Ascending aorta (tissue), 2 donors: ENCODE measurements around the gene MSANTD3. TPM values are rescaled to one million over a fixed set of nuclear protein-coding genes. Genes with fewer than 3 reads are reported as not detected.

Source experiments
- DNase-seq, 2 donors: peaks; one replicate each; pipeline ENCODE4 v3.0.0-alpha.2; 2019; ENCODE audit warnings: low spot score in 2 of 2
- H3K27ac ChIP-seq, 2 donors: fragments of 200-600 bp; sonication (generic); one replicate each; pipeline ENCODE4 v1.5.1; 2016 to 2017; ENCODE audit warnings: mild to moderate bottlenecking in 1 of 2
- H3K27me3 ChIP-seq: fragments of 200-600 bp; sonication (generic); one replicate; pipeline ENCODE4 v1.5.1; 2017
- H3K36me3 ChIP-seq, 2 donors: fragments of 200-600 bp; sonication (generic); one replicate each; pipeline ENCODE4 v1.5.1; 2016
- H3K4me1 ChIP-seq, 2 donors: fragments of 200-600 bp; sonication (generic); one replicate each; pipeline ENCODE4 v1.5.1; 2016 to 2017; ENCODE audit warnings: mild to moderate bottlenecking in 1 of 2
- H3K4me3 ChIP-seq, 2 donors: fragments of 200-600 bp; sonication (generic); one replicate each; pipeline ENCODE4 v1.5.1; 2016 to 2017; ENCODE audit warnings: mild to moderate bottlenecking in 1 of 2
- H3K9me3 ChIP-seq, 2 donors: fragments of 200-600 bp; sonication (generic); one replicate each; pipeline ENCODE4 v1.5.1; 2016
- intact Hi-C: fragments of 100-400 bp; cut with DNase I; formaldehyde crosslinking; loops from one replicate; pipeline ENCODE4 v1.15.1; 2023
- total RNA-seq: library from RNA; depleted of rRNA; stranded (reverse); fragments of >200 nt; gene quantifications from one replicate; pipeline ENCODE4 v1.1.0, GENCODE V29; 2016
- TF ChIP-seq, protein P1 (sequence below), 3 experiments: fragments of 200-600 bp in 2 of 3; fragments of 450-650 bp in 1 of 3; sonication (generic) in 2 of 3; IDR thresholded peaks; one replicate each; pipeline ENCODE4 v1.5.1; 2016 to 2019; ENCODE audit warnings: antibody characterized with exemption in 3 of 3, mild to moderate bottlenecking in 1 of 3, moderate library complexity in 1 of 3

Gene MSANTD3
- total RNA-seq, 1 donor from 2014 or later = 2.8 TPM

DNA sequence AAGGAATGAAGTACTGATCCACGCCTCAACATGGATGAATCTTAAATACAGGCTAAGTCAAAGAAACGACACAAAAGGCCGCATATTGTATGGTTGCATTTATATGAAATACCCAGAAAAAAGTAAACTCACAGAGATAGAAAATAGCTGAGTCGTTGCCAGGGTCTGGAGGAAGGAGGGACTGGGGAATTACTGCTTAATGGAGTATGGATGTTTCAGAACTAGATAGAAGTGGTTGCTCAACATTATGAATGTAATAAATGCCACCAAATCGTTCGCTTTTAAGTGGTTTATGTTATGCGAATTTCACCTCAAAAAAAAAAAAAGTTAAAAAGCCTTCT, 784 bp upstream of the MSANTD3 start:
- TF ChIP-seq, protein P1, sequence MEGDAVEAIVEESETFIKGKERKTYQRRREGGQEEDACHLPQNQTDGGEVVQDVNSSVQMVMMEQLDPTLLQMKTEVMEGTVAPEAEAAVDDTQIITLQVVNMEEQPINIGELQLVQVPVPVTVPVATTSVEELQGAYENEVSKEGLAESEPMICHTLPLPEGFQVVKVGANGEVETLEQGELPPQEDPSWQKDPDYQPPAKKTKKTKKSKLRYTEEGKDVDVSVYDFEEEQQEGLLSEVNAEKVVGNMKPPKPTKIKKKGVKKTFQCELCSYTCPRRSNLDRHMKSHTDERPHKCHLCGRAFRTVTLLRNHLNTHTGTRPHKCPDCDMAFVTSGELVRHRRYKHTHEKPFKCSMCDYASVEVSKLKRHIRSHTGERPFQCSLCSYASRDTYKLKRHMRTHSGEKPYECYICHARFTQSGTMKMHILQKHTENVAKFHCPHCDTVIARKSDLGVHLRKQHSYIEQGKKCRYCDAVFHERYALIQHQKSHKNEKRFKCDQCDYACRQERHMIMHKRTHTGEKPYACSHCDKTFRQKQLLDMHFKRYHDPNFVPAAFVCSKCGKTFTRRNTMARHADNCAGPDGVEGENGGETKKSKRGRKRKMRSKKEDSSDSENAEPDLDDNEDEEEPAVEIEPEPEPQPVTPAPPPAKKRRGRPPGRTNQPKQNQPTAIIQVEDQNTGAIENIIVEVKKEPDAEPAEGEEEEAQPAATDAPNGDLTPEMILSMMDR (IDR thresholded peaks at IDR 0.05) = no peak
- intact Hi-C loops = loop anchor here (1.0 to 5.0 kb wide), 6 partner anchors 15 to 1629 kb away; partner anchors contain the start of genes ANKS6, ERP44, INVS and MRPL50
- Histone ChIP-seq H3K4me3 (peak overlapping the region; percentile 69 to 91), H3K27ac (peak overlapping the region; percentile 87 to 89), H3K4me1 (peaks cover 0 to 26% of the 10 kb centered on the region in 2 donors), H3K9me3 (no peaks in the 10 kb centered on the region), H3K36me3 (no peaks in the 10 kb centered on the region), H3K27me3 (no peaks in the 10 kb centered on the region)
- DNase-seq = no peak

DNA sequence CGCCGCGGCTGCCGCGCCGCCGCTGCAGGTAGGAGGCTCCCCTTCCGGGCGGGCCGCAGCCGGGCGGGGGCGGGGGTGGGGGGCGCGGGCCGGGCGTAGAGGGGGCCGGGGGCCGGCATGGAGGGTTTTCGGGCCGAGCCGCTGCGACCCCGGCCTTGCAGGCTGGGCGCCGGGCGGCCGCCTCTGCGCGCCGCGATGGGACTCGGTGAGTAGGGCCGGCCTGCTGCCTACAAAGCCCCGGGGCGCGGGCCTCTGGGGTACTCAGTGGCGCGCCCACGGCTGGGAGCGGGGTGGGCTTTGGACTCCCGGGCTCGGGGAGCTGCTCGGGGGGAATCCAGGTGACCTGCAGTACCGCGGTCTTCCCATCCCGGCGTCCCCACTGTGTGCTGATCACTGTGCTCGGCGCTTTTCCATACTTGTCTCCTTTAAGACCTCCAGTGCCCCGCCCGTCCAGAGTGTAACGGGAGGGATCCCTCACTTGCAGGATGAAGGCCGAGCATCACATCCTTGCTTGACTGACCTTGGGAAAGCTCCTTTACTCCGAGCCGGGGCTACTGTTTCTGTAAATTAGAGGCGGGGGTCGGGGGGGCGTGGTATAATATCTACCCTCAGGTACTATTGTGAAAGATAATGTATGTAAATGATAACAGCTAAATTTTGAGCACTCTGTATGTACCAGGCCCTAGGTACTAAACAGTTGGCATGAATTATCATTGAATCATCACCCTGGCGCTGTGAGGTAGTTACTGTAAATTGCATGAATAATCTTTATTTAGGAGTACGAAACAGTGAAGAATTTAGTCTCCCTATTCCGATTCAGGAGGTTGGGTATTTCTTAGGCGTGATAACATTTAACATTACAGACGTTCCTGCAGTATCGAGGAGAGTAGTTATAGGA, 672 bp downstream of the MSANTD3 start:
- Histone ChIP-seq H3K4me1 (peaks cover 0 to 26% of the 10 kb centered on the region in 2 donors), H3K4me3 (peak overlapping the region; percentile 91 to 99), H3K27ac (peak overlapping the region; percentile 84 to 94), H3K27me3 (no peaks in the 10 kb centered on the region), H3K36me3 (no peaks in the 10 kb centered on the region), H3K9me3 (no peaks in the 10 kb centered on the region)
- intact Hi-C loops = loop anchor here (2.0 to 5.0 kb wide), 6 partner anchors 75 to 1630 kb away; partner anchors contain the start of genes ANKS6, ERP44, INVS and MRPL50
- TF ChIP-seq, protein P1 (IDR thresholded peaks at IDR 0.05) = no peak
- peak in 1 of 2 donors; percentile 82 for DNase-seq

GRCh38 chr9:100428871-100429654, 2.1 kb downstream of the MSANTD3 start:
- TF ChIP-seq, protein P1 (IDR thresholded peaks at IDR 0.05) = no peak
- intact Hi-C loops = loop anchor here (2.0 to 5.0 kb wide), 5 partner anchors 76 to 1632 kb away; partner anchors contain the start of genes ANKS6, ERP44, INVS and MRPL50
- peak overlapping the region; percentile 78 to 94 for H3K27ac ChIP-seq
- peak; percentile 11 to 78 for DNase-seq
- peak overlapping the region in 1 of 2 donors; percentile 99 for H3K4me3 ChIP-seq
- peaks cover 0 to 26% of the 10 kb centered on the region in 2 donors for H3K4me1 ChIP-seq
- no peaks in the 10 kb centered on the region for H3K36me3 ChIP-seq
- no peaks in the 10 kb centered on the region for H3K27me3 ChIP-seq
- no peaks in the 10 kb centered on the region for H3K9me3 ChIP-seq

DNA sequence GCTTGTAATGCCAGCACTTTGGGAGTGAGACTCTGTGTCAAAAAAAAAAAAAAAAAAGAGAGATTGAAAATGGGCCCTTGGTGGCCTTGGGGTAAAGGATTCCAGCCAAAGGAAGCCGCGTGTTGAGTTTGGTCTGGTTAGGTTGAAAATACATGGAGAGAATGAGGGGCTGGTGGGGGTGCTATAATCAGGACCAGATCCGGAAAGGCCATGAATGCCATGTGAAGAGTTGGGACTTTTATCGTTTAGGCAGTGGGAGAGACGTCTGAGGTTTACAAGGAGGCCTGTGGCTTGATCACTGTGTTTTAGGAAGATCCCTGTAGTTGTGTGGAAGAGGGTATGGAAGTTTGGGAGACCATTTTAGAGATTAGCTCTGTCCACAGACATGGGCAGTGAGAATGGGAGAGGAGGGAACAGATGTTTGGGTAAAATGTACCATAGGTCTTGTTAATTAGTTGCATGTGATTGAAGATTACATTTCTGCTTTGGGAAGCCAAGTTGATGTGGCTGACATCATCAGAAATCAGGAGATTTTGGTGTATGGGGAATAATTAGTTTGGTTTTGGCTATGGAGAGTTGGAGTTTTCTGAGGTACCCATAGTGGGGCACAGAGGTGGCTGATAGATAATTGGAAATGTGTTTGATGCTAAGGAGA, 3.5 kb downstream of the MSANTD3 start:
- intact Hi-C loops = no loop called here
- Histone ChIP-seq H3K27me3 (no peaks in the 10 kb centered on the region), H3K9me3 (no peaks in the 10 kb centered on the region), H3K4me3 (no peak overlapping the region), H3K4me1 (peaks cover 0 to 26% of the 10 kb centered on the region in 2 donors), H3K36me3 (no peaks in the 10 kb centered on the region), H3K27ac (peak overlapping the region in 1 of 2 donors; percentile 78)
- TF ChIP-seq, protein P1 (IDR thresholded peaks at IDR 0.05) = no peak
- DNase-seq = no peak

DNA sequence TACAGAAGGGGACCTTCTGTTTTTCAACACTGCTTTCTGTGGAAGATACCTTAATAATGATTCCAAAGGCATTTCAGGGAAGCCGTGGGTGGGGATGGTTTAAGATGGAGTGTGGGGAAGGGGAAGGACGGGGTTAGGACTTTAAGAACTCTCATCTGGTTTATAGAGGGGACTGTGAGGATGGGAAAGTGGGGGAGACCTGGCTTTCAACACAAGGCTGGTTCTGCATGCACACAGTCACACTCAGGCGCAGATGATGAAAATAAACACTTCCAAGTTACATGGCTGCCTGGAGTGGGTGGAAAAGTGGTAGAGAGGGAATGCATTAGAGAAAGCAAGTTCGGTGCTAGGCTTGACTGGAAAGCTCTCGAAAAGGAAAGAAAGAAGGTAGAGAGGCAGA, 4.9 kb downstream of the MSANTD3 start:
- Histone ChIP-seq H3K4me1 (peaks cover 0 to 18% of the 10 kb centered on the region in 2 donors), H3K9me3 (no peaks in the 10 kb centered on the region), H3K4me3 (no peak overlapping the region), H3K36me3 (no peaks in the 10 kb centered on the region), H3K27ac (no peak overlapping the region), H3K27me3 (no peaks in the 10 kb centered on the region)
- TF ChIP-seq, protein P1 (IDR thresholded peaks at IDR 0.05) = no peak
- intact Hi-C loops = no loop called here
- no peak for DNase-seq
